Middle frontal gyrus (tissue), 1 donor: ENCODE measurements around the gene SH3YL1.

Source experiments
- DNase-seq: peaks from one replicate; pipeline ENCODE4 v3.0.0-alpha.2; 2015; ENCODE audit warnings: low spot score; ENCODE audit errors: extremely low spot score

The SH3YL1 gene, protein sequence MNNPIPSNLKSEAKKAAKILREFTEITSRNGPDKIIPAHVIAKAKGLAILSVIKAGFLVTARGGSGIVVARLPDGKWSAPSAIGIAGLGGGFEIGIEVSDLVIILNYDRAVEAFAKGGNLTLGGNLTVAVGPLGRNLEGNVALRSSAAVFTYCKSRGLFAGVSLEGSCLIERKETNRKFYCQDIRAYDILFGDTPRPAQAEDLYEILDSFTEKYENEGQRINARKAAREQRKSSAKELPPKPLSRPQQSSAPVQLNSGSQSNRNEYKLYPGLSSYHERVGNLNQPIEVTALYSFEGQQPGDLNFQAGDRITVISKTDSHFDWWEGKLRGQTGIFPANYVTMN

GRCh38 chr2:263774-264492 lies at the start of gene SH3YL1:
Gene SH3YL1 (minus strand): TSS chr2:264032. CDS start chr2:263984, 48 bp downstream.
- DNase-seq, result no peak

- no peak for DNase-seq
These were observed 47.2 kb upstream of the SH3YL1 start for GRCh38 chr2:310994-311393.

GRCh38 chr2:309954-310510 lies 46.2 kb upstream of the SH3YL1 start:
- DNase-seq, result no peak

DNA sequence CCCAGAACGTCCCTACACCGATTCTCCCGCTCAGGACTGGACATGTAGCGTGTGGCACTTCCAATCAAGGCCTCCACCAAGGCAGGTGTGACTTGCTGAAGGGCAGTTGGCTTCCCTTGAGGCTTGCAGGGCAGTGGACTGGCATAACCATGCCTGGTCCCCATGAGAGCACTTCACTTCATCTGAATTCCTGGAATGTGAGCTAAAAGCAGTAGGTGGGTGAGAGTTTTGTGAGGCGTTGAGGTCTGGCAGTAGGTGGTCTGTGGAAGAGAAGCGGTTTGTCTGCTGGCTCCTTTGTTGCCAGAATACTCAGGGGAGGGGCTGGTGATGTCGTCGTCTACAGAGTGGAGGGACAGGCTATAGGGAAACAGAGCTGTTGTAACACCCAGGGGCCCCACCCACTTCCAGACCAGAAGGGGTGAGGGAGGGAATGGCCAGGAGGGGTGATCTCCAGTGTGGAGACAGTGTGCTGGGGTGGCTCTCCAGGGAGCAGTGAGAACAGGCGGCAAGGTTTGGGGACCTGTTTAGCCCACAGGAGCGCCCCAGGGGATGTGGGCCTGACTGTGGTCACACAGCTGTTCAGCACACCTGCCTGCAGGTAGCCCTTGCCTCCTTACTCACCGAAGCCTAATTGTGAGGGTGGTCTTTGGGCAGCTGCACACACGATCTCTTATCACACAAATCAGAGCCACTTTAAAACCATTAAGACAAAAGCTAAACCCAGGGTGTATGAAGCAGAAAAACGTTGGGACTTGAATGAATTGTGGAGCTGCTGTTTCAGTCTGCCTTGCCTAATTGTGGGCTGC lies 45.5 kb upstream of the SH3YL1 start:
- no peak for DNase-seq

DNA sequence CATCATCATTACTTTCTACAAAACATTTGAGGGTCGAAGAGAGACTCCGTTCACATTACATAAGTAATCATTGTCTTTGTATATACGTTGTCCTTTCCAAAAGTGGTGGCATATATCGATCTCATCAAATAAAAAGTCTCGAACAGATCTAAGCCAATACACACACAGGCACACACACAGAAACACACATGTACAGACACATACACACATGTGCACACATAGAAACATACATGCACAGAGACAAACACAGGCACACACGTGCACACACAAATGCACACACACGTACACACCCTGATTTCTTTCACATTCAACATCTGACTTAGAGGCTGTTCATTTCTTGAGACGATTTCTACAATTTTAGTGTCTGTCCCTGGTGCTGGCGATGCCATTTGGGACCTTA lies 41.5 kb upstream of the SH3YL1 start:
- no peak for DNase-seq

GRCh38 chr2:296354-296753 lies 32.5 kb upstream of the SH3YL1 start:
- no peak for DNase-seq

- DNase-seq, result no peak
These were observed 31.3 kb upstream of the SH3YL1 start for GRCh38 chr2:295090-295489.

GRCh38 chr2:290090-290722 lies 26.4 kb upstream of the SH3YL1 start:
- DNase-seq, result peak; percentile 70

DNA sequence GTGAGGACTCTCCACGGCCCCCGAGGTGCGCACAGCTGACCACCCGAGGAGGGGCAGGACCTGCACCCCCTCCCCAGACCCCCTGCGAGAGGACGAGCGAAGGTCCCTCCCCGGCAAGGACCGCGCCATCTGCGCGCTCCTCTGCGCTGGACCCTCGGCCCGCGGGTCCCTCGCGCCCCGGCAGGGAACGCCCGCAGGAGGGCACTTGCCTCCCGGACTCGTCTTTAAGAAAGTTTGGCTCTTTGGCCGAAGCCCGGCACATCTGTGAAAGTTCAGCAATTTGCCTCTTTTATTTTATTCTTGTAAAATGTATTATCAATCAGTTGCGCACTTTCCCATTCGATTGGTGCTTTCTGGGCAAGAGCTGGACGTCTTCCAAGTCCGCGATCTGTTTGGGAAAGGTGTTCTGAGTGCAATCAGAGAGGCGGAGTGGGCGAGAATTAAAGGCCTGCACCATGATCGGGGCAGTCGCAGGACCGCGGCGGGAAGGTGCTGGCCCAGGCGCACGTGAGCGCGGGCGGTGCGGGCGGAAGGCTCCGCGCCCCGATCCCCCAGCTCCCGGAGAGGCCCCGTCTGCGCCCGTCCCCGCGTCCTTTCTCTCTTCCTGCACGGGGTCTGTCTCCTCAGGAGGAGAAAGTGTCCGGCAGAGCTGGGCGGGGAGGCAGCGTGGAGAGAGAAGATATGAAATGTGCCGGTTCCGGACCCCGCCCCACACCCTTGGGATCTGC lies 25.7 kb upstream of the SH3YL1 start:
- no peak for DNase-seq

DNA sequence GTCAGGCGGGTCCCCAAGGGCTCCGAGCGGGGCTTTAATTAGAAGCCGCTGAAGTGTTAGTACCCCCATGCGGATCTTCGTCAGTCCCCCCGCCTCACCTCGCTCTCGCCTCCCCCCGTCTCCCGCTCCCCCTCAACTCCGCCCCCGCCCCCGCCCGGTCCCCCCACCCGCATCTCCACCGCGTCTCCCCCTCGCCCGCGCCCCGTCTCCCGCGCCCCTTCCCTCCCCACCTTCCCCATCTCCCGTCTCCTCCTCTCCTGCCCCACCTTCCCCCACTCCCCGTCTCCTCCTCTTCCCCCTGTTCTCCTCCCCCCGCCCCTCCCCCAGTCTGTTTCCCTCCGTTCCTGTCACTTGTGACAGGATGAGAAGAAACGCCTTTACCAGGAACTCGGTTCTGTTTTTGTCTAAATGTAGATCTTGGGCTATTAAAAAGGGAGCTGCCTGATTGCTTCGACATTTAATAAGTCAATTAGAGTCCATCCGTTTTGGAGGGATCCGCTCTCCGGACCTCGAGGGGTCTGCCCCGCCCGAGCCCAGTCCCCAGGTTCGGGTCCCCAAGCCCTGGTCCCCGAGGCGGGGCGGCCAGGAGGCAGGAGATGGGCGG lies 25.0 kb upstream of the SH3YL1 start:
- DNase-seq, result no peak

- no peak for DNase-seq
These were observed 24.3 kb upstream of the SH3YL1 start, which contains the start of gene ALKAL2 for GRCh38 chr2:287911-288757. Gene ALKAL2 (minus strand): TSS chr2:288091. CDS start chr2:287835, 256 bp downstream.

- no peak for DNase-seq
These were observed 23.6 kb upstream of the SH3YL1 start for GRCh38 chr2:287471-287885.

DNA sequence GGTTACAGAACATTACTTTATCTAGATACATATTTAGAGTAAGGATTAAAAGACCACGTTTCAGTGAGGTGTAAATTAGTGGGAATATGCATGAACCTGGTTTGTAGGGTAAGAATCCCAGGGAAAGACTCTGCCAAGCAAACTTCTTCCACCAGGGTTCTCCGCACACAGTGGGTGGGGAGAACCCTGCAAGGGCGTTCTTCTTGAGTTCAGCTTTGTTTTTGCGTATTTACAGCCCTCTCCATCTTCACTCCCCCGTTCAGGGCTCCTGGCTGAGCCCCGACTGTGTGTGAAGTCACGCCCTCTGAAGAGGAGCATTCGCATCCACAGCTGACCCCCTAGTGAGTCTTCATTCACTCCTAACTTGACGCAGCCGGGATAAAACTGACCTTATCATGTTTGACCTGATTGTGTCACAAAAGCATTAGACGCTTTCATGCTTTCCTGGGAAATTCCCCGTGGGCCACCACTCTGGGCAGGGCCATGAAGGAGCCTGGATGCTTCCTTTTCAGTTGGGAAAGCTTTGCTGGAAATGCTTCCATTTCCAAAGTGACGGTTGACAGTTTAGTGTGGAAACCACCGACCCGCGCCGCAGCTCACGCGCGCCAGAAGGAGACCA lies 23.1 kb upstream of the SH3YL1 start:
- DNase-seq, result no peak

GRCh38 chr2:286035-286434 lies 22.2 kb upstream of the SH3YL1 start:
- no peak for DNase-seq

- DNase-seq, result no peak
These were observed 21.7 kb upstream of the SH3YL1 start for GRCh38 chr2:285531-285930.

DNA sequence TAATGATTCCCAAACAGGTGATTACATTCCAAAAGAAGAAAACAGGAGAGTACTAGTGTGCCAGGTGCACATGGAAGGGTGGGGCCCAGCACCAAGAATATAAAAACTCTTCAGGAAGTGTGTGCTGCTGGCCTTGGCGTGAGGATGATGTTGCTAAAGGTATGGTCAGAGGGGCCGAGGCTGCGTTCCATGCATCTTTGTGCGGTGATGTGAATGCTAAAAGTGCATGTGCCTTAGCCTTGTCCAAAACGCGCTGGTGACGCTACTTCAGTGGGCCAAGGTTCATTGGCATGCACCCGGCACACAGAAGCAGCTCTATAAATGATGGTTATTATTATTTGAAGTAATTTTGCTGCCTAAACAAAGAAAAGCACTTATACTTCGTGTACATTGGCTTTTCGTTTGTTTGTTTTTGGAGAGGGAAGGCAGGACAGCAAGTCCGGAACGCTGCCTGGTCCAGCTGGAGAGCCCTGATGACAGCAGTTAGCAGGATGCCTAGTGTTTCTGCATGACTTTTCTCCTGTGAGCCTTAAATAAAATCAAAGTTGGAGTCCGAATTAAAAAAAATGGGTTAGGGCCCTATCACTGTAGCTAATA lies 21.2 kb upstream of the SH3YL1 start:
- DNase-seq, result no peak

GRCh38 chr2:283996-284794 lies 20.4 kb upstream of the SH3YL1 start:
- DNase-seq, result no peak
